ENCODE data around the gene ADGRG3. TPM values are rescaled to one million over a fixed set of nuclear protein-coding genes. Genes with fewer than 3 reads are reported as not detected.

The ADGRG3 gene
- total RNA-seq, 4 donors from 2014 or later, result 2.3 to 17.7 (median 4.4) TPM

GRCh38 chr16:57730771-57731730 is 62.9 kb downstream of the ADGRG3 start:
- no peak for DNase-seq (ENCODE audit: low spot score)
- no peak for ATAC-seq (ENCODE audit: low FRiP score)
- TF ChIP-seq CTCF (IDR thresholded peaks at IDR 0.05), result no peak

DNA sequence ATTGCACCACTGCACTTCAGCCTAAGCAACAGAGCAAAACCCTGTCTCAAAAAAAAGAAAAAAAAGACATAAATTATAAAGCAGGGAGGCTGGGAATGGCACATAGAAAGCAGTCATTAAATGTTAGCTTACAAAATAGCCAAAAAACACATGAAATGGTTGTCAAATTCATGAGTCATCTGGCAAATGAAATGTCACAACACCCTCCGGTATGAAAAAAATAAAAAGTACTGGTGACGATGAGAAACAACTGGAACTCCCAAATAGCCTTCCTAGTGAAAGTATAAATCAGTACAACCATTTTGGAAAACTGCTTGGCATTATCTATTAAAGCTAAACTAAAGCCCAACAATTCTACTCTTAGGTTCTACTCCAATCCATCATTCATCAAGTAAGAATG is 63.9 kb downstream of the ADGRG3 start:
- DNase-seq (ENCODE audit: low spot score), result no peak
- no peak for TF ChIP-seq CTCF (IDR thresholded peaks at IDR 0.05)

GRCh38 chr16:57732714-57733113 is 64.6 kb downstream of the ADGRG3 start:
- ATAC-seq (ENCODE audit: low FRiP score) (no peak), DNase-seq (ENCODE audit: low spot score) (no peak)
- TF ChIP-seq CTCF (IDR thresholded peaks at IDR 0.05), result no peak

More for the DNA sequence above, 63.9 kb downstream of the ADGRG3 start:
- no peak for ATAC-seq (ENCODE audit: low FRiP score)

- DNase-seq (ENCODE audit: low spot score) (no peak), ATAC-seq (ENCODE audit: low FRiP score) (no peak)
- no peak for TF ChIP-seq CTCF (IDR thresholded peaks at IDR 0.05)
Measured at GRCh38 chr16:57734308-57734924, 66.3 kb downstream of the ADGRG3 start.

- peak; percentile 89 for DNase-seq (ENCODE audit: low spot score)
- no peak for TF ChIP-seq CTCF (IDR thresholded peaks at IDR 0.05)
Measured at GRCh38 chr16:57734925-57735754, 67.0 kb downstream of the ADGRG3 start.

GRCh38 chr16:57735755-57736418 is 67.8 kb downstream of the ADGRG3 start, which contains the start of gene KATNB1:
KATNB1 (plus strand) TSS chr16:57735770; CDS start chr16:57737244, 1,474 bp downstream.
- no peak for DNase-seq (ENCODE audit: low spot score)

More at GRCh38 chr16:57734925-57735754, 67.0 kb downstream of the ADGRG3 start:
- ATAC-seq (ENCODE audit: low FRiP score), result peak; percentile 97

More at GRCh38 chr16:57735755-57736418, 67.8 kb downstream of the ADGRG3 start, which contains the start of gene KATNB1:
- TF ChIP-seq CTCF (IDR thresholded peaks at IDR 0.05), result no peak
- ATAC-seq (ENCODE audit: low FRiP score), result peak; percentile 3
